ENCODE measurements around the gene KRTAP12-4.

Gene KRTAP12-4

DNA sequence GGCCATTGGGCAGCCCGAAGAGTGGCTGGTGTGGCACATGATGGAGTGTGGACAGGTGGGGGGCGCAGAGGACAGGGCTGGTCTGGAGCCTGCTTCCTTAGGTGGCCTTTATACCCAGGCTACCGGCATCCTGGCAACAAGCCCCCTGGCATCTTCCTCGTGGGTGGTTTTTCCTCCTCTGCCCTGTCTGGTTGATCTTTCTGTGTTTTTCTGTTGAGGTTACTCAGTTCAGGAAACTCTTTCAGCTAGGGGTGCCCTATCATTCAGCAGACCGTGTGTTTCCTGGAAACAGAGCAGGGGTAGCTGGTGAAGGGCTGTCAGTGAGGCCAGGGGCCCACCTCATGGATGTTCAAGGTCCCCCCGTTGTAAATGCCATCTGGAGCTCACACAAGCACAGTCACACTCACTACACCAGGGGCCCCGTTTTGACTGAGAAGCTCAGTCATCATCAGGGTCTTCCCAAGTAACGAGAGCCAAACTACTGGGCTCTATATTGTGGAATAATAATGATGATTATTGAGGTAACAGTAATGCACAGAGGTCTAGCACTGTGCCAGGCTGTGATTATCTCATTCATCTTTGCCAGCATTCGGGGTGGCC is at the start of gene KRTAP12-4:
KRTAP12-4 (minus strand) TSS at position 84 of the 600 bp plus-strand sequence; CDS start at position 39, 45 bp downstream.
- DNase-seq (no peak), ATAC-seq (ENCODE audit: insufficient read depth, low read depth) (no peak)
- Histone ChIP-seq H3K36me3 (ENCODE audit: insufficient read depth, low read length) (no peaks in the 10 kb centered on the region), H3K9ac (ENCODE audit: low read depth, low read length) (no peak within 1 kb of the TSS), H3K4me1 (ENCODE audit: insufficient read depth, low read length) (peaks cover 24% of the 10 kb centered on the region), H4K20me1 (ENCODE audit: insufficient read depth, low read length) (no peaks in the 10 kb centered on the region), H3K4me2 (ENCODE audit: insufficient read depth, low read length) (no peak within 1 kb of the TSS), H3K79me2 (ENCODE audit: insufficient read depth, low read length) (no peaks in the 10 kb centered on the region), H3K9me3 (ENCODE audit: insufficient read depth, low read length, severe bottlenecking) (peaks cover 4% of the 10 kb centered on the region), H2AFZ (ENCODE audit: low read depth, low read length) (no peak within 1 kb of the TSS), H3K27me3 (ENCODE audit: insufficient read depth, low read length, poor library complexity) (no peaks in the 10 kb centered on the region), H3K4me3 (ENCODE audit: low read depth in 1 of 2, low read length in 2 of 2) (no peak within 1 kb of the TSS), H3K27ac (ENCODE audit: low read length) (no peak within 1 kb of the TSS)
- no peak for TF ChIP-seq EZH2 (IDR thresholded peaks at IDR 0.05; ENCODE audit: borderline replicate concordance, low read depth, low read length, severe bottlenecking)

DNA sequence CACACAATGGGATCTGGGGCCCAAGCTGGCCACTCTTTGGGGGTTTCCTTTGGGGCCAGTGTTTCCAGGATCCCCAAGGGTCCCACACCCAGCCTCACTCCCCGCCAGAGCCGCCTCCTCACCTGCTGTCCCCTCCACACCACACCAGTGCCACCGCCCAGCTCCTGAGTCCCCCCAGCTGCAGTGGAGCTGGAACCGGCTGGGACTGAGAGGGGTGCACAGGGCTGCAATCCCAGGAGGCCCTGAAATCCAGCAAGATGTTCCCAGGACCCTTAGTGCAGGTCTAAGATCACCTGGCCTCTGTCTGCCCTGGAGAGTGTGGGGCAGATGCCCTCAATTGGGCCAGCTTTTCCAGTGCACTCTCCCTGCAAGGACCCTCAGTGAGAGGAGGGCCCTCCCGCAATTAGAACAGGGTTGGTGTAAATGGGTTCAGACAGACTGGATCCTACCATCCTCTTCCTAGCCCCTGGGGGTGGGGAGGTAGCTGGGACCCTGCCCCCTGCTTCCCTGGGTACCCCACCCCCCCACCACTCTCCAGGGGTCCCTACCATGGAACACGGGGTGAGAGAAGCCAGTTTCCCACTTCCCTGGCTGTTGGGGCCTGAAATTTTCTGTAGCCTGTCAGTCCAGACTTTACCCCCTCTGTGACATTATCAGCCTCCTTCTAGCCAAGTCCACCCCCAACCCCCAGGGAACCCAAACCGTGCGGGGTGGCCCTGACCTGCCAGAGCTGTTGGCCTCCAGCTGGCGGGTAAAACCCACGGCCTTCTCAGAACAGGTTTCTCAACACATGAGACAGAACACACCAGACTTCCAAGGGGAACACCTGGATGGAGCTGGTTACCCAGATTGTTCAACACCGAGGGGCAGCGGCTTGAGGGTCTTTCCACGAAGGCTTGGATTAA is 49.5 kb upstream of the KRTAP12-4 start:
- Histone ChIP-seq H3K79me2 (ENCODE audit: insufficient read depth, low read length) (no peaks in the 10 kb centered on the region), H3K27me3 (ENCODE audit: insufficient read depth, low read length, poor library complexity) (peaks cover 12% of the 10 kb centered on the region), H4K20me1 (ENCODE audit: insufficient read depth, low read length) (no peaks in the 10 kb centered on the region; the same call in 1 of the 2 replicates), H3K9me3 (ENCODE audit: insufficient read depth, low read length, severe bottlenecking) (no peaks in the 10 kb centered on the region), H3K4me3 (ENCODE audit: low read depth in 1 of 2, low read length in 2 of 2) (no peak overlapping the region), H3K4me2 (ENCODE audit: insufficient read depth, low read length) (no peak overlapping the region), H3K4me1 (ENCODE audit: insufficient read depth, low read length) (no peaks in the 10 kb centered on the region), H2AFZ (ENCODE audit: low read depth, low read length) (no peak overlapping the region), H3K36me3 (ENCODE audit: insufficient read depth, low read length) (no peaks in the 10 kb centered on the region), H3K9ac (ENCODE audit: low read depth, low read length) (no peak overlapping the region), H3K27ac (ENCODE audit: low read length) (no peak overlapping the region)
- TF ChIP-seq, protein P1, sequence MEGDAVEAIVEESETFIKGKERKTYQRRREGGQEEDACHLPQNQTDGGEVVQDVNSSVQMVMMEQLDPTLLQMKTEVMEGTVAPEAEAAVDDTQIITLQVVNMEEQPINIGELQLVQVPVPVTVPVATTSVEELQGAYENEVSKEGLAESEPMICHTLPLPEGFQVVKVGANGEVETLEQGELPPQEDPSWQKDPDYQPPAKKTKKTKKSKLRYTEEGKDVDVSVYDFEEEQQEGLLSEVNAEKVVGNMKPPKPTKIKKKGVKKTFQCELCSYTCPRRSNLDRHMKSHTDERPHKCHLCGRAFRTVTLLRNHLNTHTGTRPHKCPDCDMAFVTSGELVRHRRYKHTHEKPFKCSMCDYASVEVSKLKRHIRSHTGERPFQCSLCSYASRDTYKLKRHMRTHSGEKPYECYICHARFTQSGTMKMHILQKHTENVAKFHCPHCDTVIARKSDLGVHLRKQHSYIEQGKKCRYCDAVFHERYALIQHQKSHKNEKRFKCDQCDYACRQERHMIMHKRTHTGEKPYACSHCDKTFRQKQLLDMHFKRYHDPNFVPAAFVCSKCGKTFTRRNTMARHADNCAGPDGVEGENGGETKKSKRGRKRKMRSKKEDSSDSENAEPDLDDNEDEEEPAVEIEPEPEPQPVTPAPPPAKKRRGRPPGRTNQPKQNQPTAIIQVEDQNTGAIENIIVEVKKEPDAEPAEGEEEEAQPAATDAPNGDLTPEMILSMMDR (IDR thresholded peaks at IDR 0.05; ENCODE audit: borderline replicate concordance, extremely low read depth, low read length, poor library complexity, severe bottlenecking) = no peak
- TF ChIP-seq EZH2 (IDR thresholded peaks at IDR 0.05; ENCODE audit: borderline replicate concordance, low read depth, low read length, severe bottlenecking) = no peak
- ATAC-seq (ENCODE audit: insufficient read depth, low read depth) (no peak), DNase-seq (no peak)

DNA sequence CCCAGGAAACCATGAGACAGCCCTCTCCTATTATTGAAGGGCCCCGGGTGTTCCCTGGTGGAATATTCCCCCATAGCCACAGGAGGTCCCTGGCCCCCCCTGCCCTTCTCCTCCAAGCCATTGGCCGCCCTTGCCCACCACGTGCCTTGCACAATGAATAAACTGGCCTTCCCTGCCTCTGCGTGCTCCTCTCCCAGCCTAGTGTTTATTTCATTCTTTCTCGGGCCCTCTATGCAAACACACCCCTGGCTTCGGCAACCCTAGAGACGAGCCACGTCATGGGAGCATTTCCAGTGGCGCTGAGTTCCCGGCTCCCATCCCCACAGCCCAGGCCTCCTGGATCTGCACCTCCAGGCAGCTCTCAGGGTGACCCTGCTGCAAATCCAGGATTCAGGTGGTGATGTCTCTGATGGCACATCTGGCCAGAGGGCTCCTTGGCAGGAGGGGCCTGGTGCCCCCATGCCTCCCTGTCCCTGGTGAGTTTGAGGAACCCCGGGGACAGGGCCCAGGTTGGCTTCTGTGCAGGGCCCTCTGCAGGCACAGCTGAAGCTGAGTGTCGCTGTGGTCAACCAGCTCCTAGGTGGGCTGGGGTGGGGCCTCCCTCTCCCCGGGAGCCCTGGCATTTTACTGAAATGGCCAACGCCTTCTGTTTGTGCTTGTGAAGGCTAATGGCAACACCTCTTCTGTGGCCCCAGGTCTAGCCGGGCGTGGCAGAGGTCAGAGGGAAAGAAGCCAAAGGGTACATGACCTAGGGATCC is 48.7 kb upstream of the KRTAP12-4 start:
- no peak for DNase-seq
- H3K27me3 ChIP-seq (ENCODE audit: insufficient read depth, low read length, poor library complexity) = peaks cover 10% of the 10 kb centered on the region

More for the DNA sequence above, 48.7 kb upstream of the KRTAP12-4 start:
- Histone ChIP-seq H3K9me3 (ENCODE audit: insufficient read depth, low read length, severe bottlenecking) (no peaks in the 10 kb centered on the region), H3K36me3 (ENCODE audit: insufficient read depth, low read length) (no peaks in the 10 kb centered on the region), H3K4me3 (ENCODE audit: low read depth in 1 of 2, low read length in 2 of 2) (no peak overlapping the region), H3K27ac (ENCODE audit: low read length) (no peak overlapping the region), H3K79me2 (ENCODE audit: insufficient read depth, low read length) (no peaks in the 10 kb centered on the region), H3K9ac (ENCODE audit: low read depth, low read length) (no peak overlapping the region), H3K4me2 (ENCODE audit: insufficient read depth, low read length) (no peak overlapping the region), H3K4me1 (ENCODE audit: insufficient read depth, low read length) (no peaks in the 10 kb centered on the region), H2AFZ (ENCODE audit: low read depth, low read length) (no peak overlapping the region), H4K20me1 (ENCODE audit: insufficient read depth, low read length) (no peaks in the 10 kb centered on the region; the same call in 1 of the 2 replicates)
- no peak for TF ChIP-seq EZH2 (IDR thresholded peaks at IDR 0.05; ENCODE audit: borderline replicate concordance, low read depth, low read length, severe bottlenecking)
- TF ChIP-seq, protein P1 (IDR thresholded peaks at IDR 0.05; ENCODE audit: borderline replicate concordance, extremely low read depth, low read length, poor library complexity, severe bottlenecking) = no peak
- no peak for ATAC-seq (ENCODE audit: insufficient read depth, low read depth)
